Stimulated activated CD4-positive, alpha-beta T cell treated with anti-CD3 and anti-CD28 coated beads, TNF-alpha, amount 100 ng/mL, for 4 hours (primary cell): ENCODE results near the gene HRG.
"Not testable (repeated sequence)": the region's sequence is repeated elsewhere in the genome, so short reads cannot be mapped to it uniquely, and the experiment has no call there.

Experiments
- DNase-seq, 3 experiments: peaks; one replicate each; pipeline ENCODE4 v3.0.0-alpha.2; 2020; ENCODE audit warnings: low read depth in 3 of 3

Gene HRG

GRCh38 chr3:186680869-186681268, 15.1 kb downstream of the HRG start:
- DNase-seq = no peak

DNA sequence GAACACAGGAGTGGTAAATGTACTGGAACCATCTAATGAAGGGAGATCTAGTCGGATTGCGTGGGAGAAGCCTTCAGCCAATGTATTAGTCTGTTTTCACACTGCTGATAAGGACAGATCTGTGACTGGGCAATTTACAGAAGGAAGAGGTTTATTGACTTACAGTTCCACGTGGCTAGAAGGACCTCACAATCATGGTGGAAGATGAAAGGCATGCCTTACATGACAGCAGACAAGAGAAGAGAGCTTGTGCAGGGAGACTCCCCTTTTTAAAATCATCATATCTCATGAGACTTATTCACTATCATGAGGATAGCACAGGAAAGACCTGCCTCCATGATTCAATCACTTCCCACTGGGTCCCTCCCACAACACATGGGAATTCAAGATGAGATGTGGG, 17.0 kb downstream of the HRG start:
- no peak for DNase-seq

- DNase-seq = no peak
Measured at GRCh38 chr3:186683979-186684378, 18.2 kb downstream of the HRG start.

- DNase-seq = not testable (repeated sequence)
Measured at GRCh38 chr3:186686475-186686874, 20.7 kb downstream of the HRG start.

GRCh38 chr3:186687120-186687651, 21.4 kb downstream of the HRG start:
- no peak for DNase-seq

- DNase-seq = not testable (repeated sequence)
Measured at GRCh38 chr3:186690304-186690703, 24.5 kb downstream of the HRG start.

DNA sequence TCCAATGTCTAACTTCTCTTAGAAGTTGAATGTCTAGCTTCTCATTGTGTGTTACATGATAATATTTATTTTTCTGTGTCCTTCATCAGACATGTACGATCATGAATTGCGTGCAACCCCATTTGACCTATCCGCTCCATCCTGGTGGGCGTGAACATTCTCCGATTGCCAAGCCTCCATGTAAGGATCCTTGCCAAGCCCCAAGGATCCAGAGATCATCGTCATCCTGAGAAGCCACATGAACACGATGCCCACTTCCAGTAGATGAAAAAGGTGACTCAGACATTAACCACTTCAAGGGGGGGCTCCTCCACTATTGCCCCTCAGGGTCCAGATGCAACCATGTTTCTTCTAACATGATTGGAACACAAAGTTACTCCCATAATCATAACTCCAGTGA, 25.9 kb downstream of the HRG start:
- no peak for DNase-seq

- DNase-seq = no peak
Measured at GRCh38 chr3:186693843-186694242, 28.0 kb downstream of the HRG start.

- no peak for DNase-seq
Measured at GRCh38 chr3:186694288-186695032, 28.6 kb downstream of the HRG start.

- DNase-seq = no peak
Measured at GRCh38 chr3:186696522-186696921, 30.7 kb downstream of the HRG start.

DNA sequence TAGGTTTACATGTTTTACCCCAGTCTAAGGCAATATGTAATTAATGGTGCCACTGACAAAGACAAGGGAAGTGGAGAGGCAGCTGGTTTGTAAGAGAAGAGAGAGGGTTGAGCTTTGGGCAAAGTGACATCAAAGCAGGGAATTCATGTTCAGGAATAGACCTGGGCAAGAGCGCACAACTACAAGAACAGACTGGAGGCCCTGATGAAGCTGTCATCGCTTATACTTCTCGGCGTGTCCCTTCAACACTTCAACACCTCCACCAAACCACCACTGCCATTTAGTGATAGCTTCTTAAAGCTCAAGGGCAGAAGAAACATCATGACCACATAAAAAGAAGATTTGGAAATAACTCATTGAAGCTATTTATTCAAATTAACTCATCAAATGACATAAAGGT, 31.7 kb downstream of the HRG start:
- DNase-seq = no peak

DNA sequence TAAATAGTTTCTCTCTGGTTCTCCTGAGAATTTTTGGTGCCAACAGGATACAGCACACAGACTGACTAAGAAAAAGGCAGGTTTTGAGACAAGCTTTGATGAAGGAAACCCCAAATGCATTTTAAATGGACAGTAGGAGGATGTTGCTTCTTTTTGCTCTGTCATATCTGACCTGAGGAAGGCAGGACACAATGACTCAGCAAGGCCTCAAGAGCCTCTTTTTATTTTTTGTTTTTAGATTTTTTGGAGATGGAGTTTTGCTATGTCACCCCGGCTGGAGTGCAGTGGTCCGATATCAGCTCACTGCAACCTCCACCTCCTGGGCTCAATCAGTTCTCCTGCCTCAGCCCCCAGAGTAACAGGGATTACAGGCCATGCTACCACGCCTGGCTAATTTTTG, 34.5 kb downstream of the HRG start:
- no peak for DNase-seq

- DNase-seq = not testable (repeated sequence)
Measured at GRCh38 chr3:186702451-186702850, 36.6 kb downstream of the HRG start.

DNA sequence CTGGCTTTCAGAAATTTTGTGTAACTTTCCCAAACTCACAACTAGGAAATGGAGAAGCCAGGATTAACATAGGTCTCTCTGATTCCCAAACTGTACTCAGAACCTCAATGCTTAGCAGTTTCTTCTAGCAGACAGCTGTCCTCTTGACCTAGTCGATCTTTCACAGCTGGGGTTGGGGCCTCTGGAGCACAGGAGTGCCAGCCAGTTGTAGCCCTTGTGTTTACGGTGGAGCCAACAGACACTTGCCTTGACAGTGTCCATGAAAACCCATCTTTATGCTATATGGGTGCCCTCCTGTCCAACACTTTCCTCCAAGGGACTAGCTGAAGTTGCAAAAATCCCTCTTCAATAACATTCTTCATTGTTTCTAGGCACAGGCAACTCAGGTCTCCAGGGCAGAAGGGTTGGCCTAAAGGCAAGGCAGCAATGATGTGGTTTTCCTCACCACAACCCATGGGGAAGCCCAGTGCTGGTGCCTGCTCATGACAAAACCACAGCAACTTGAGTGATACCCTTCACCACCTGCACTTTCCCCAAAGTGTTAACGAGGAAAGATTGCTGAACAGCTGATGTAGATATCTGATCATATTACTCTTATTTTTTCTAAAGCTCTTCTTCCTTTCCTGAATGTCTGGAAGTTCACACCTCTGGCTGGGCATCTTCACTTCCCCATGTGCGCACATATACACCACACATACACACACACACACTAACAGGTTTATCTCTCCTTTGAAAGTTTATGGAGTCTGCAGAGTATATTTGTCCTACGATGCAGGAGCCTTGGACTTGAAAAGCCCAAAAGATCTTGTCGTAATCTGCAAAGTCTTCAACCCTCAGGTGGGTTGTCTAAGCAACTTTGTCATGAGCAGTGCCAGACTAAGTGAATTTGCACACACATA, 40.3 kb downstream of the HRG start:
- no peak for DNase-seq

GRCh38 chr3:186708983-186709679, 43.3 kb downstream of the HRG start:
- no peak for DNase-seq

DNA sequence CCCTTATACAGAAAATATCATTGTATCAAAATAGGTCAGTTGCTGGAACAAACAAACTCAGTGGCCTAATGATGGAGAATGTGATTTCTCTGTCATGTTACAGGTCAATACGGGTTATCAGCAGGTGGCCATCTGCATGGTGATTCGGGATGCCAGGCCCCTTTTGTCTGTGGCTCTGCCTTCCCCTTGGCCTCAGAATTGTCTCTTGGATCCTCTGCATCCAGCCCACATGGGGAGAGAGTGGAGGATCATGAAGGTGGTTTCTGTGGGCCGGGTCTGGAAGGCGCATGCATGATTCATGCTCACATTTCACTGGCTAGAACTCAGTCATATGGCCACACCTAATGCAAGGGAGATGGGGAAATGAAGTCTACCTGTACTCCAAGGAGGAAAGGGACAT, 44.9 kb downstream of the HRG start:
- DNase-seq = not testable (repeated sequence)

DNA sequence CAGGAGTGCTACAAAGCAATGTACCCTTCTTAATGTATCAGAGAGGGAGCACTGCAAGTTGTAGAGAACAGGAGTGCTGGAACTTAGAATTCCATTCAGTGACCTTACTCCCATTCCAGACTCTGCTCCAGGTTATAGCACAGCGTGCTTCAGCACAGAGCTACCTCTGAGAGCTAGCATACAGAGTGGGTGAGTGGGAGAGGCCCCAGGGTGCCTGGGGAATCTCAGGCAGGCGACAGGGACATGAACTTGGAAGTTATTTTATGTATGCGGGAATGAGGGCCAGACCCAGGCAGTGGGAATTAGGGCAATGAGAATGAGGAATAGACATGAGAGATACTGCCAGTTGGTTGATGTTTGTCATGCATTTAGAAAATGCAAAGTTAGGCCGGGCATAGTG, 47.7 kb downstream of the HRG start:
- DNase-seq = no peak

DNA sequence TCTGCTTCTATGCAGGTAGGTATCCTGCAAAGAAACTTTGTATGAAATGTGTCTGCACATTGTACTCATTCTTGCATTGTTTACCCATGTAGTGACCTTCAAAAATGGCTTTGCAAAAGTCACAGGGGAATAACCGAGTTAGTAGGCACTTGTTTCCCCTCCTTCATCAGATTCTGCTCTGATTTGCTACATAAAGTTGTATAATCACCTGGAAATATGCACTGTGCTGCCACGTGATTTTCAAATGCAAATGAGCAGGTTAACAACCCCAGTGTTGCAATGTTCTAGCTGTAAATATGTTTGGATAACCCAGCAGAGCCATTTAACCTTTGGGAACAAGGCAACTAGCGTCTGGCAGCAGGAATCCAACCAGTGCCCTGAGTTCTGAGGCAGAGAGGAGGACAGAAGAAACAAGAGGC, 51.2 kb downstream of the HRG start, which contains the start of gene KNG1:
Gene KNG1, plus strand, starts transcription at position 321 of the 419 bp plus-strand sequence. CDS start 184 bp downstream, outside the sequence.
- no peak for DNase-seq

GRCh38 chr3:186719945-186720739, 54.3 kb downstream of the HRG start:
- DNase-seq = no peak

- no peak for DNase-seq
Measured at GRCh38 chr3:186722457-186722856, 56.6 kb downstream of the HRG start.

GRCh38 chr3:186724911-186725310, 59.1 kb downstream of the HRG start:
- DNase-seq = no peak
